PC-9 (cell line): ENCODE results near the gene PHKG2. TPM values are rescaled to one million over a fixed set of nuclear protein-coding genes. Genes with fewer than 3 reads are reported as not detected.

ENCODE experiments used
- BruUV-seq: library from RNA; stranded (reverse); fragments of 400-500 nt; replicated peaks from 2 replicates; lab custom pipeline; 2021; lab: Mats Ljungman, UMichigan
- CTCF ChIA-PET: fragments of 300-600 bp; sonication (Branson Sonifier 250); formaldehyde crosslinking; loops from one replicate; lab custom pipeline; 2022; ENCODE audit warnings: antibody characterized with exemption; lab: Charles Lee
- POLR2A ChIA-PET: fragments of 300-600 bp; sonication (Branson Sonifier 250); formaldehyde crosslinking; loops from one replicate; lab custom pipeline; 2022; ENCODE audit warnings: antibody characterized with exemption; ENCODE audit not compliant: unreplicated experiment; lab: Charles Lee
- DNase-seq, 2 experiments: peaks; one replicate each; pipeline versions ENCODE4 v3.0.0 to v3.0.0-alpha.2; 2015 to 2022; ENCODE audit warnings: mixed read lengths in 1 of 2
- H2AFZ ChIP-seq: fragments of 200-600 bp; sonication (generic); 2 replicates; pipeline ENCODE4 v1.8.1; 2017; ENCODE audit warnings: antibody characterized with exemption
- H3F3A ChIP-seq: fragments of 200-600 bp; sonication (generic); 2 replicates; pipeline ENCODE4 v1.8.1; 2017; ENCODE audit warnings: antibody characterized with exemption, mild to moderate bottlenecking, low read depth; ENCODE audit not compliant: insufficient read depth
- H3K27ac ChIP-seq: fragments of 200-600 bp; sonication (generic); 2 replicates; pipeline ENCODE4 v1.6.1; 2016; ENCODE audit warnings: mixed run types
- H3K27me3 ChIP-seq: fragments of 200-600 bp; sonication (generic); 2 replicates; pipeline ENCODE4 v1.6.1; 2016; ENCODE audit warnings: low read depth, mixed run types; ENCODE audit not compliant: insufficient read depth
- H3K36me3 ChIP-seq: fragments of 200-600 bp; sonication (generic); 2 replicates; pipeline ENCODE4 v1.6.1; 2016; ENCODE audit warnings: low read depth, mixed run types
- H3K4me1 ChIP-seq: fragments of 200-600 bp; sonication (generic); replicated peaks from 2 replicates; pipeline ENCODE4 v1.6.1; 2016; ENCODE audit warnings: mixed run types; ENCODE audit not compliant: insufficient read depth
- H3K4me2 ChIP-seq: fragments of 200-600 bp; sonication (generic); 2 replicates; pipeline ENCODE4 v1.6.1; 2017; ENCODE audit warnings: mixed run types
- H3K4me3 ChIP-seq: fragments of 200-600 bp; sonication (generic); 2 replicates; pipeline ENCODE4 v1.6.1; 2016; ENCODE audit warnings: mixed run types
- H3K79me2 ChIP-seq: fragments of 200-600 bp; sonication (generic); 2 replicates; pipeline ENCODE4 v1.6.1; 2017; ENCODE audit warnings: low read depth, mixed run types
- H3K9me2 ChIP-seq: fragments of 200-600 bp; sonication (generic); 2 replicates; pipeline ENCODE4 v1.8.1; 2017; ENCODE audit warnings: mild to moderate bottlenecking; ENCODE audit not compliant: insufficient read depth
- H3K9me3 ChIP-seq: fragments of 200-600 bp; sonication (generic); 2 replicates; pipeline ENCODE4 v1.8.1; 2016; ENCODE audit warnings: low read depth; ENCODE audit not compliant: insufficient read depth
- H4K20me1 ChIP-seq: fragments of 200-600 bp; sonication (generic); 2 replicates; pipeline ENCODE4 v1.8.1; 2017; ENCODE audit not compliant: insufficient read depth
- EZH2 ChIP-seq: fragments of 200-600 bp; sonication (generic); IDR thresholded peaks from 2 replicates; pipeline ENCODE4 v1.8.0; 2017; ENCODE audit warnings: antibody characterized with exemption, low read depth
- intact Hi-C: fragments of 100-400 bp; cut with micrococcal nuclease; formaldehyde crosslinking; loops from one replicate; pipeline ENCODE4 v1.10.0; 2022; ENCODE audit not compliant: unreplicated experiment
- total RNA-seq: library from RNA; stranded (reverse); gene quantifications from 2 replicates; pipeline ENCODE4 v1.2.3, GENCODE V29; 2021
- TF ChIP-seq, protein P1 (sequence below): fragments of 200-600 bp; sonication (generic); conservative IDR thresholded peaks from 2 replicates; pipeline ENCODE4 v1.6.1; 2017; ENCODE audit warnings: mixed run types, antibody characterized with exemption, mild to moderate bottlenecking, moderate library complexity

Gene PHKG2
- total RNA-seq, 1 experiment from 2014 or later: 66.1 TPM

DNA sequence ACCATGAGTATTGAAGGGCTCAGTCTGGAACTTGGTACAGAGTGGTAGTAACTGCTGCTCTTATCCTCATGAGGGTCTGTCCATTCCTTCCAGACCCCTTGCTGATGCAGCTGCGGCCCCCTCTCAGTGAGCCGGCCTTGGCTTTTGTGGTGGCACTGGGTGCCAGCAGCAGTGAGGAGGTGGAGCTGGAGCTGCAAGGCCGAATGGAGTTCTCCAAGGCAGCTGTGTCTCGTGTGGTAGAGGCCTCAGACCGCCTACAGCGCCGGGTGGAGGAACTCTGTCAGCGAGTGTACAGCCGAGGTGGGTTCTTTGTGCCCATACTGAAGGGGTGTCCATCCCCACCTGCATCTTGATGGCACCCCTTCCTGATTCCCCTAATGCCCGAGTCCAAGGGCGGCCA, 15.9 kb downstream of the PHKG2 start:
- POLR2A ChIA-PET: no interaction called here
- intact Hi-C loops: loop anchor here (10.0 kb wide), 1 partner anchor 209 kb away; the partner anchor contains the start of gene ZNF764
- Histone ChIP-seq H3K9me3 (no peaks in the 10 kb centered on the region), H3K36me3 (peaks cover 46% of the 10 kb centered on the region), H3K79me2 (peaks cover 34% of the 10 kb centered on the region), H3K4me1 (peaks cover 24% of the 10 kb centered on the region), H3K4me3 (no peak overlapping the region), H2AFZ (no peak overlapping the region), H3K9me2 (no peaks in the 10 kb centered on the region), H3F3A (peaks cover 28% of the 10 kb centered on the region; the same call in 1 of the 2 replicates), H3K27ac (no peak overlapping the region), H4K20me1 (peaks cover 11% of the 10 kb centered on the region), H3K4me2 (peak overlapping the region; percentile 99; the same call in 1 of the 2 replicates), H3K27me3 (no peaks in the 10 kb centered on the region)
- BruUV-seq: no TSS peak
- no peak for DNase-seq
- CTCF ChIA-PET: interaction anchor here (0.6 kb wide), 1 partner anchor 1116 kb away, joined by 3 read pairs; no protein-coding TSS in a partner anchor
- TF ChIP-seq EZH2: no peak
- TF ChIP-seq, protein P1, sequence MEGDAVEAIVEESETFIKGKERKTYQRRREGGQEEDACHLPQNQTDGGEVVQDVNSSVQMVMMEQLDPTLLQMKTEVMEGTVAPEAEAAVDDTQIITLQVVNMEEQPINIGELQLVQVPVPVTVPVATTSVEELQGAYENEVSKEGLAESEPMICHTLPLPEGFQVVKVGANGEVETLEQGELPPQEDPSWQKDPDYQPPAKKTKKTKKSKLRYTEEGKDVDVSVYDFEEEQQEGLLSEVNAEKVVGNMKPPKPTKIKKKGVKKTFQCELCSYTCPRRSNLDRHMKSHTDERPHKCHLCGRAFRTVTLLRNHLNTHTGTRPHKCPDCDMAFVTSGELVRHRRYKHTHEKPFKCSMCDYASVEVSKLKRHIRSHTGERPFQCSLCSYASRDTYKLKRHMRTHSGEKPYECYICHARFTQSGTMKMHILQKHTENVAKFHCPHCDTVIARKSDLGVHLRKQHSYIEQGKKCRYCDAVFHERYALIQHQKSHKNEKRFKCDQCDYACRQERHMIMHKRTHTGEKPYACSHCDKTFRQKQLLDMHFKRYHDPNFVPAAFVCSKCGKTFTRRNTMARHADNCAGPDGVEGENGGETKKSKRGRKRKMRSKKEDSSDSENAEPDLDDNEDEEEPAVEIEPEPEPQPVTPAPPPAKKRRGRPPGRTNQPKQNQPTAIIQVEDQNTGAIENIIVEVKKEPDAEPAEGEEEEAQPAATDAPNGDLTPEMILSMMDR: no peak

DNA sequence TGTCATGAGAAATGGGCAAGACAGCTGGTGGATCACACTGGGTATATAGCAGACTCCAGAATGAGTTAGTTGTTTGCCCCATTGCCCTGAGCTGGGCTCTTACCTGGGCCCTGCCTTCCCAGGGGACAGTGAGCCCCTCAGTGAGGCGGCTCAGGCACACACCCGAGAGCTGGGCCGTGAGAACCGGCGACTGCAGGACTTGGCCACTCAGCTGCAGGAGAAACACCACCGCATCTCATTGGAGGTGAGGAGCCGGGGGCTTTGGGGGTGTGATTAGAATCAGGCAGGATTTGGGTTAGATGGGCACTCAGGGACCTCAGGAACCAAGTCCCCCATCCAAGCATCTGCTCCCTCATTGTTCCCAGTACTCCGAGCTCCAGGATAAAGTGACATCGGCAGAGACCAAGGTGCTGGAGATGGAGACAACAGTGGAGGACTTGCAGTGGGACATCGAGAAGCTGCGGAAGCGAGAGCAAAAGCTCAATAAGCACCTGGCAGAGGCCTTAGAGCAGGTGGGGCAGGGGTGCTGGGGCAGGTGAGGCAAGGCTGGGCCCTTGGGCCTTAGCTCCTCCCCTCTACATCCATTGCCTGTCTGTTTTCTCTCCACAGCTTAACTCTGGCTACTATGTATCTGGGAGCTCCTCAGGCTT, 16.7 kb downstream of the PHKG2 start:
- no peak overlapping the region for H3K4me2 ChIP-seq
- no peak for TF ChIP-seq EZH2
- TF ChIP-seq, protein P1: no peak
- peaks cover 34% of the 10 kb centered on the region for H3K79me2 ChIP-seq
- H2AFZ ChIP-seq: no peak overlapping the region
- no peaks in the 10 kb centered on the region for H3K9me2 ChIP-seq
- intact Hi-C loops: loop anchor here (10.0 kb wide), 1 partner anchor 210 kb away; the partner anchor contains the start of gene ZNF764
- DNase-seq: no peak
- H3K36me3 ChIP-seq: peaks cover 54% of the 10 kb centered on the region
- H4K20me1 ChIP-seq: peaks cover 11% of the 10 kb centered on the region
- H3K4me1 ChIP-seq: peaks cover 24% of the 10 kb centered on the region
- H3K9me3 ChIP-seq: no peaks in the 10 kb centered on the region
- no peaks in the 10 kb centered on the region for H3K27me3 ChIP-seq
- no peak overlapping the region for H3K4me3 ChIP-seq
- ChIA-PET POLR2A (no interaction called here), CTCF (interaction anchor here (0.6 kb wide), 1 partner anchor 1117 kb away, joined by 3 read pairs; no protein-coding TSS in a partner anchor)
- H3K27ac ChIP-seq: no peak overlapping the region
- H3F3A ChIP-seq: peaks cover 28% of the 10 kb centered on the region; the same call in 1 of the 2 replicates
- no TSS peak for BruUV-seq

DNA sequence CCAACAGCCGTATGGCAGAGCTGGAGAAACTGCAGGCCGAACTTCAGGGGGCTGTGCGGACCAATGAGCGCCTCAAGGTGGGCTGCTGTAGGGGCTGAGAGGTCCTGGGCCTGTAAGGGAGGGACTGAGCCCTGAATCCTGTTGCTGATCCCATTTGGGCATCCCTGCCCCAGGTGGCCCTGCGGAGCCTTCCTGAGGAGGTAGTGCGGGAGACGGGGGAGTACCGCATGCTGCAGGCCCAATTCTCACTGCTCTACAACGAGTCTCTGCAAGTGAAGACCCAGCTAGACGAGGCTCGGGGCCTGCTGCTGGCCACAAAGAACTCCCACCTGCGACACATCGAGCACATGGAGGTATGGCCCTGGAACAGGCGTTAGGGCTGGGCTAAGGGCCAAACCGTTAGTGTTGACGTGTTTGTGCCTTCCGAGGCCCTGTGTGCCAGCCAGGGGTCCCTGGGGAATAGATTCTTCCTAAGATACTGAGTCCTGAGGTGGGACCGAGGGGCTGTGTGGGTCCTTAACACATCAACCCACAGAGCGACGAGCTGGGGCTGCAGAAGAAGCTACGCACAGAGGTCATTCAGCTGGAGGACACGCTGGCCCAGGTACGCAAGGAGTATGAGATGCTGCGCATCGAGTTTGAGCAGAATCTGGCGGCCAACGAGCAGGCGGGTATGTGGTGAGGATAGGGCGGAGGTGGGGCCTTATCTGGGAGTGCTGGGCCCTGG, 18.1 kb downstream of the PHKG2 start:
- no peak for DNase-seq
- Histone ChIP-seq H3K27ac (no peak overlapping the region), H3K9me2 (no peaks in the 10 kb centered on the region), H3K4me1 (peaks cover 13% of the 10 kb centered on the region), H3K79me2 (peaks cover 25% of the 10 kb centered on the region), H3K27me3 (no peaks in the 10 kb centered on the region), H4K20me1 (peaks cover 14% of the 10 kb centered on the region), H2AFZ (no peak overlapping the region), H3K9me3 (no peaks in the 10 kb centered on the region), H3K4me2 (no peak overlapping the region), H3K36me3 (peaks cover 60% of the 10 kb centered on the region), H3K4me3 (no peak overlapping the region), H3F3A (peaks cover 22% of the 10 kb centered on the region; the same call in 1 of the 2 replicates)
- no peak for TF ChIP-seq EZH2
- TF ChIP-seq, protein P1: no peak
- intact Hi-C loops: loop anchor here (10.0 kb wide), 1 partner anchor 212 kb away; the partner anchor contains the start of gene ZNF764
- ChIA-PET CTCF (no interaction called here), POLR2A (interaction anchor here (0.5 kb wide), 1 partner anchor 142 kb away, joined by 5 read pairs; no protein-coding TSS in a partner anchor)
- no TSS peak for BruUV-seq
